ENCODE results near the gene DSCAML1. TPM values are rescaled to one million over a fixed set of nuclear protein-coding genes. Genes with fewer than 3 reads are reported as not detected.

DSCAML1 gene
- total RNA-seq, 4 donors from 2014 or later: 0.20 to 1.1 (median 0.36) TPM

- no peak for DNase-seq (ENCODE audit: low spot score in 2 of 2)
- Histone ChIP-seq H3K27ac (no peak overlapping the region), H3K36me3 (no peaks in the 10 kb centered on the region), H3K4me1 (no peaks in the 10 kb centered on the region), H3K9me3 (peaks cover 0 to 2% (median 0%) of the 10 kb centered on the region in 4 donors), H3K27me3 (peaks cover 0 to 7% of the 10 kb centered on the region in 2 donors), H3K4me3 (no peak overlapping the region)
- 63 to 73% methylated on average over 20 of the region's 20 CpGs for WGBS, 2 donors
- TF ChIP-seq POLR2A (IDR thresholded peaks at IDR 0.05) (no peak), EP300 (IDR thresholded peaks at IDR 0.05) (no peak), CTCF (IDR thresholded peaks at IDR 0.05) (no peak)
Measured at GRCh38 chr11:117643606-117644300, 153.3 kb downstream of the DSCAML1 start.

DNA sequence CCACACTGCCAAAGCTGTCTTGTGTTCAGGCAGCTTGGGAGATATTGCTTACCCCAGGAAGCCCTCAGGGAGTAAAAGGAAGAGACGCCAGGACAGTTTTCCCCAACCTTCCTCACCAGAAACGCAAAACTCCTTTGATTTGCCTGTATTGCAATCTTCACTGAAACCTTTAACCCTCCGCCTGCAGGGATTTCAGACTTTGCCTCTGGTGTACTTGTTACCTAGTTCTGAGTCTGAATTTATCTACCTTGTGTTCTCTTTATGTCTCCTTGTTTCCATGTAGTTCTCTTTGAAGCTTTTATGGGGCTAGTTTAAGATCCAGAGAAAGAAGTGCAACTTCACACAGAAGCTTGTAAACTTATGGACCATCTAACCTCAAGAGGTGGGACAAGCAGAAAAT is 154.2 kb downstream of the DSCAML1 start:
- 66 to 72% methylated on average over 3 of the region's 3 CpGs for WGBS, 2 donors
- no peak for TF ChIP-seq EP300 (IDR thresholded peaks at IDR 0.05)
- no peak for TF ChIP-seq POLR2A (IDR thresholded peaks at IDR 0.05)
- TF ChIP-seq CTCF (IDR thresholded peaks at IDR 0.05): no peak

DNA sequence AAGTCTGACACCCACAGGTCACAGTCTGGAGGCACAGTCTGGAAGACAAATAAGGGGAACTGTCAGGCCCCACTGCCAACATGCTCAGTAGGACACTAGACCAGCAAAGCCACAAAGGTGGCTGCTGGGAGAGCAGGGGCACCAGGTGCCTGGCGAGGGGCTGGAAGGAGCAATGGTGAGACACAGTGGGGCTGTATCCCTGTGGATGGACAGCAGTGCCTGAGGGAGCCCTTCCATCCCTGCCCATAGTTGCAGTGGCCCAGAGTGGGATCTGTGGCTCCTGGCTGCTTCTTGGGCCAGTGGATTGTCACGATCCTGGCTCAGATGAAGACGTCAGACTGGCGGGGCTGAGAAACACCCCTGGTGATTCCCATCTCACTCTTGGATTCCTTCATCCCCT is 154.6 kb downstream of the DSCAML1 start:
- H3K4me1 ChIP-seq: no peaks in the 10 kb centered on the region
- H3K9me3 ChIP-seq: peaks cover 0 to 2% (median 0%) of the 10 kb centered on the region in 4 donors
- no peak overlapping the region for H3K27ac ChIP-seq
- 70 to 87% methylated on average over 2 to 4 of the region's 4 CpGs for WGBS, 2 donors
- no peak for DNase-seq (ENCODE audit: low spot score in 2 of 2)
- H3K4me3 ChIP-seq: no peak overlapping the region
- H3K27me3 ChIP-seq: peaks cover 0 to 7% of the 10 kb centered on the region in 2 donors
- no peaks in the 10 kb centered on the region for H3K36me3 ChIP-seq
- no peak for TF ChIP-seq CTCF (IDR thresholded peaks at IDR 0.05)
- TF ChIP-seq POLR2A (IDR thresholded peaks at IDR 0.05): no peak
- no peak for TF ChIP-seq EP300 (IDR thresholded peaks at IDR 0.05)

More for the DNA sequence above, 154.2 kb downstream of the DSCAML1 start:
- Histone ChIP-seq H3K27me3 (peaks cover 0 to 7% of the 10 kb centered on the region in 2 donors), H3K4me3 (no peak overlapping the region), H3K9me3 (peaks cover 0 to 2% (median 0%) of the 10 kb centered on the region in 4 donors), H3K4me1 (no peaks in the 10 kb centered on the region), H3K36me3 (no peaks in the 10 kb centered on the region), H3K27ac (no peak overlapping the region)
- no peak for DNase-seq (ENCODE audit: low spot score in 2 of 2)

GRCh38 chr11:117641008-117641915 is 155.8 kb downstream of the DSCAML1 start:
- Histone ChIP-seq H3K4me1 (no peaks in the 10 kb centered on the region), H3K9me3 (peaks cover 0 to 2% (median 0%) of the 10 kb centered on the region in 4 donors), H3K27ac (no peak overlapping the region), H3K4me3 (no peak overlapping the region), H3K27me3 (peaks cover 0 to 7% of the 10 kb centered on the region in 2 donors), H3K36me3 (no peaks in the 10 kb centered on the region)
- DNase-seq (ENCODE audit: low spot score in 2 of 2): no peak
- TF ChIP-seq POLR2A (IDR thresholded peaks at IDR 0.05) (no peak), CTCF (IDR thresholded peaks at IDR 0.05) (no peak), EP300 (IDR thresholded peaks at IDR 0.05) (no peak)
- 78 to 81% methylated on average over 7 to 14 of the region's 14 CpGs for WGBS, 2 donors

GRCh38 chr11:117640041-117640440 is 157.0 kb downstream of the DSCAML1 start:
- no peak for DNase-seq (ENCODE audit: low spot score in 2 of 2)
- no peak overlapping the region for H3K4me3 ChIP-seq
- no peaks in the 10 kb centered on the region for H3K9me3 ChIP-seq
- no peaks in the 10 kb centered on the region for H3K36me3 ChIP-seq
- WGBS, 2 donors: 72 to 76% methylated on average over 6 to 7 of the region's 7 CpGs
- peaks cover 0 to 7% of the 10 kb centered on the region in 2 donors for H3K27me3 ChIP-seq
- H3K27ac ChIP-seq: no peak overlapping the region
- TF ChIP-seq CTCF (IDR thresholded peaks at IDR 0.05) (no peak), POLR2A (IDR thresholded peaks at IDR 0.05) (no peak), EP300 (IDR thresholded peaks at IDR 0.05) (no peak)
- peaks cover 0 to 7% (median 0%) of the 10 kb centered on the region in 4 donors for H3K4me1 ChIP-seq

Measured in tibial nerve (tissue), 4 donors.